NB4 (cell line): Measurements from ENCODE around the gene LRCOL1.

Source experiments
- DNase-seq: peaks from one replicate; pipeline ENCODE4 v3.0.0; 2010; ENCODE audit warnings: low read depth
- H3K4me3 ChIP-seq: one replicate; pipeline ENCODE4 v1.5.1; 2011; ENCODE audit warnings: mild to moderate bottlenecking, low read depth, low read length, moderate library complexity
- CTCF ChIP-seq: IDR thresholded peaks from one replicate; pipeline ENCODE4 v1.5.1; 2012; ENCODE audit warnings: low read depth, low read length
- MAX ChIP-seq: IDR thresholded peaks from 2 replicates; pipeline ENCODE4 v1.6.1; 2011; ENCODE audit warnings: low read depth, low read length
- MYC ChIP-seq: IDR thresholded peaks from 2 replicates; pipeline ENCODE4 v1.6.1; 2011; ENCODE audit warnings: low read depth, low read length
- POLR2A ChIP-seq: IDR thresholded peaks from 2 replicates; pipeline ENCODE4 v1.6.1; 2011; ENCODE audit warnings: mild to moderate bottlenecking; ENCODE audit not compliant: insufficient read length; ENCODE audit errors: extremely low read depth

Gene LRCOL1

GRCh38 chr12:132563911-132564310, 46.5 kb downstream of the LRCOL1 start:
- no peak for TF ChIP-seq MYC
- no peak for TF ChIP-seq CTCF
- no peak for TF ChIP-seq POLR2A
- TF ChIP-seq MAX, result no peak
- H3K4me3 ChIP-seq, result no peak overlapping the region
- no peak for DNase-seq

- no peak for TF ChIP-seq MYC
- no peak for TF ChIP-seq CTCF
- no peak for TF ChIP-seq MAX
- no peak for TF ChIP-seq POLR2A
- no peak for DNase-seq
Measured at GRCh38 chr12:132562489-132563021, 47.8 kb downstream of the LRCOL1 start.

GRCh38 chr12:132561427-132562156, 48.8 kb downstream of the LRCOL1 start:
- H3K4me3 ChIP-seq, result peak overlapping the region; percentile 95
- TF ChIP-seq CTCF (peak; percentile 60), MYC (no peak)
- peak; percentile 65 for DNase-seq

More at GRCh38 chr12:132562489-132563021, 47.8 kb downstream of the LRCOL1 start:
- H3K4me3 ChIP-seq, result no peak overlapping the region

- DNase-seq, result peak; percentile 94
- H3K4me3 ChIP-seq, result peak overlapping the region; percentile 95
- TF ChIP-seq MYC, result peak; percentile 70
- peak; percentile 98 for TF ChIP-seq CTCF
- TF ChIP-seq POLR2A, result peak; percentile 15
- peak; percentile 63; the same call in 1 of the 2 replicates for TF ChIP-seq MAX
Measured at GRCh38 chr12:132560614-132561426, 49.6 kb downstream of the LRCOL1 start.

GRCh38 chr12:132560364-132560613, 50.1 kb downstream of the LRCOL1 start:
- peak overlapping the region; percentile 95 for H3K4me3 ChIP-seq
- DNase-seq, result no peak
- TF ChIP-seq MAX (peak; percentile 16; the same call in 1 of the 2 replicates), MYC (no peak)
